HCT116 (cell line): ENCODE results near the gene WDR4. TPM values are rescaled to one million over a fixed set of nuclear protein-coding genes. Genes with fewer than 3 reads are reported as not detected.

ENCODE experiments used
- ATAC-seq: fragments of 200-7000 bp; cut with Tn5 transposase; 2 replicates; pipeline ENCODE4 v1.9.1; 2020; ENCODE audit warnings: mild to moderate bottlenecking, moderate library complexity
- BruUV-seq: library from RNA; stranded (reverse); fragments of 400-500 nt; replicated peaks from 2 replicates; lab custom pipeline; 2021; lab: Mats Ljungman, UMichigan
- CTCF ChIA-PET: fragments of 300-600 bp; sonication (Branson Sonifier 250); formaldehyde crosslinking; loops from one replicate; lab custom pipeline; 2021; ENCODE audit warnings: antibody characterized with exemption; lab: Charles Lee
- POLR2A ChIA-PET: fragments of 300-600, 350-600 bp; sonication (Branson Sonifier 250); formaldehyde crosslinking; loops from one replicate; lab custom pipeline; 2021; ENCODE audit warnings: antibody characterized with exemption; lab: Charles Lee
- RAD21 ChIA-PET, 2 experiments: fragments of 300-600 bp; sonication (Branson Sonifier 250); formaldehyde crosslinking; loops; one replicate each; lab custom pipeline; 2023; ENCODE audit warnings: low total read pairs in 2 of 2; ENCODE audit not compliant: uncharacterized antibody in 2 of 2, unreplicated experiment in 2 of 2, low non-redundant PET in 1 of 2; lab: Charles Lee
- DNase-seq: peaks from one replicate; pipeline ENCODE4 v3.0.0-alpha.2; 2010; ENCODE audit warnings: low read depth, low spot score
- H2AFZ ChIP-seq: fragments of 200-600 bp; shearing (Covaris generic), sonication (generic); 2 replicates; pipeline ENCODE4 v1.6.1; 2017; ENCODE audit warnings: low read depth, mixed run types, mixed read lengths, antibody characterized with exemption, low read length; ENCODE audit not compliant: poor library complexity, severe bottlenecking
- H3K27ac ChIP-seq: 2 replicates; pipeline ENCODE4 v1.5.1; 2012; ENCODE audit warnings: low read depth, low read length
- H3K27me3 ChIP-seq: fragments of 200-600 bp; sonication (generic); 2 replicates; pipeline ENCODE4 v1.6.1; 2016; ENCODE audit warnings: mixed run types, low read length, mixed read lengths; ENCODE audit not compliant: insufficient read depth
- H3K36me3 ChIP-seq, 2 experiments: fragments of 200-500 bp in 1 of 2; fragments of 200-600 bp in 1 of 2; sonication (Bioruptor generic) in 1 of 2; sonication (generic) in 1 of 2; 2 replicates each; pipeline versions ENCODE4 v1.5.1 to v1.6.1; 2014 to 2016; ENCODE audit warnings: low read length in 2 of 2, inconsistent platforms in 1 of 2, mixed read lengths in 1 of 2, mixed run types in 1 of 2; ENCODE audit not compliant: insufficient read depth in 2 of 2, control insufficient read depth in 1 of 2
- H3K4me1 ChIP-seq, 2 experiments: fragments of 200-600 bp in 1 of 2; sonication (generic) in 1 of 2; 2 replicates each; pipeline versions ENCODE4 v1.5.1 to v1.6.1; 2012 to 2017; ENCODE audit warnings: low read length in 2 of 2, inconsistent platforms in 1 of 2, mild to moderate bottlenecking in 1 of 2, mixed read lengths in 1 of 2, mixed run types in 1 of 2, moderate library complexity in 1 of 2; ENCODE audit not compliant: insufficient read depth in 2 of 2, control insufficient read depth in 1 of 2
- H3K4me2 ChIP-seq: fragments of 200-600 bp; sonication (generic); 2 replicates; pipeline ENCODE4 v1.6.1; 2017; ENCODE audit warnings: mixed run types, low read length, mixed read lengths
- H3K4me3 ChIP-seq, 2 experiments: fragments of 200-600 bp in 1 of 2; sonication (generic) in 1 of 2; replicated peaks in 1 of 2; 2 replicates each; pipeline ENCODE4 v1.5.1; 2011 to 2016; ENCODE audit warnings: low read length in 2 of 2, control low read depth in 1 of 2, low read depth in 1 of 2, mild to moderate bottlenecking in 1 of 2, mixed read lengths in 1 of 2, mixed run types in 1 of 2
- H3K79me2 ChIP-seq: fragments of 200-600 bp; sonication (generic); 2 replicates; pipeline ENCODE4 v1.6.1; 2017; ENCODE audit warnings: mild to moderate bottlenecking, mixed run types, low read length, moderate library complexity, mixed read lengths; ENCODE audit not compliant: insufficient read depth
- H3K9ac ChIP-seq: fragments of 200-600 bp; sonication (generic); 2 replicates; pipeline ENCODE4 v1.6.1; 2016; ENCODE audit warnings: low read length, mixed read lengths
- H3K9me2 ChIP-seq: fragments of 200-600 bp; sonication (generic), shearing (Covaris generic); 2 replicates; pipeline ENCODE4 v1.6.1; 2017; ENCODE audit warnings: mixed run types, mild to moderate bottlenecking, moderate library complexity; ENCODE audit not compliant: insufficient read depth
- H3K9me3 ChIP-seq, 2 experiments: fragments of 200-500 bp in 1 of 2; fragments of 200-600 bp in 1 of 2; sonication (Bioruptor generic) in 1 of 2; sonication (generic) in 1 of 2; 2 replicates each; pipeline ENCODE4 v1.6.1; 2014 to 2017; ENCODE audit warnings: low read length in 2 of 2, mixed read lengths in 2 of 2, inconsistent platforms in 1 of 2, low read depth in 1 of 2, mild to moderate bottlenecking in 1 of 2, mixed run types in 1 of 2, moderate library complexity in 1 of 2; ENCODE audit not compliant: control insufficient read depth in 1 of 2, insufficient read depth in 1 of 2
- H4K20me1 ChIP-seq: fragments of 200-600 bp; sonication (generic), shearing (Covaris generic); 2 replicates; pipeline ENCODE4 v1.6.1; 2017; ENCODE audit warnings: mixed run types, mild to moderate bottlenecking, moderate library complexity; ENCODE audit not compliant: insufficient read depth
- CBX3 ChIP-seq: IDR thresholded peaks from 2 replicates; pipeline ENCODE4 v1.6.1; 2012; ENCODE audit warnings: low read depth
- EGR1 ChIP-seq: IDR thresholded peaks from 2 replicates; pipeline ENCODE4 v1.6.1; 2012; ENCODE audit warnings: low read depth
- EZH2phosphoT487 ChIP-seq: fragments of 200-600 bp; IDR thresholded peaks from 2 replicates; pipeline ENCODE4 v1.6.1; 2018; ENCODE audit warnings: antibody characterized with exemption, borderline replicate concordance
- SIN3A ChIP-seq: IDR thresholded peaks from 2 replicates; pipeline ENCODE4 v1.6.1; 2012; ENCODE audit warnings: low read depth
- SP1 ChIP-seq: IDR thresholded peaks from 2 replicates; pipeline ENCODE4 v1.6.1; 2012; ENCODE audit warnings: low read depth
- TCF7L2 ChIP-seq: IDR thresholded peaks from 2 replicates; pipeline ENCODE4 v1.7.0; 2011; ENCODE audit warnings: borderline replicate concordance, inconsistent platforms; ENCODE audit not compliant: insufficient read depth, insufficient read length; ENCODE audit errors: extremely low read depth
- intact Hi-C: fragments of 100-400 bp; cut with micrococcal nuclease; formaldehyde crosslinking; loops from 2 replicates; pipeline ENCODE4 v1.10.0; 2022
- total RNA-seq: library from RNA; stranded (reverse); gene quantifications from one replicate; pipeline ENCODE4 v1.2.1, GENCODE V29; 2021; ENCODE audit not compliant: unreplicated experiment

The WDR4 gene
- total RNA-seq, 1 experiment from 2014 or later: 34.8 TPM

DNA sequence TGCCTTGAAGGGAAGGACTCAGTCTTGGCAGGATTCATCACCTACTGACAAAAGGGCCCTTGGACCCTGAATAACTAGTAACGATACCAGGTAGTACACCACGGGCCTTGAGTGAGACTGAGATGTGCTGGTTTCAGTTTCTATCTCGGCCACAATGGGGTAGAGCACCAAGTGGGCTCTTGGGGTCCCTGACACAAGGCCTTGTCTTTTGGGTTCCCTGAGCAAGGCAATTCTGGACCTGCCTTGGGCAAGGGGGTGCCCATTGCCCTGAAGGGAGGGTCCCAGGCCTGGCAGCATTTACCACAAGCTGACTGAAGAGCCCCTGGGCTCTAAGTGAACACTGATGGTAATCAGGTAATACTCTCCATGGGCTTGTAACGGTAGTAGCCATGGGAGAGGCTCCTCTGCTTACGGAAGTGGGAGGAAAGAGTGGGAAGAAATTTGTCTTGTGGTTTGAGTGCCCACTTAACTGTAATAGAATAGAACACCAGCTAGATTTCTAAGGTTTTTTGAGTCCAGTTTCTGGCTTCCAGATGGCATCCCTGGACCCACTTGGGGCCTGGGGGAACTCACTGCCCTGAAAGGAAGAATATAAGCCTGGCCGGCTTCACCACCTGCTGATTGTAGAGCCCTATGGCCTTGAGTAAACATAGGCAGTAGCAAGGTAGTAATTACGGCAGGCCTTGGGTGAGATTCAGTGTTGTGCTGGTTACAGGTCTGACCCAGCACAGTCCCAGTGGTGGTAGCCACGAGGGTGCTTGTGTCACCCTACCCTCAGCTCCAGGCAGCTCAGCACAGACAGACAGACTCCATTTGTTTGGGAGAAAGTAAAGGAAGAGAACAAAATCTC lies 58.5 kb downstream of the WDR4 start:
- Histone ChIP-seq H3K79me2 (no peaks in the 10 kb centered on the region), H3K4me2 (no peak overlapping the region), H3K9me2 (no peaks in the 10 kb centered on the region), H3K27me3 (no peaks in the 10 kb centered on the region), H3K9me3 (peaks cover 0 to 3% of the 10 kb centered on the region in 2 experiments; a peak in 1 of 4 replicates), H3K4me1 (no peaks in the 10 kb centered on the region), H3K4me3 (no peak overlapping the region), H3K9ac (no peak overlapping the region), H3K36me3 (no peaks in the 10 kb centered on the region), H2AFZ (no peak overlapping the region), H4K20me1 (no peaks in the 10 kb centered on the region), H3K27ac (no peak overlapping the region)
- ChIA-PET POLR2A (no interaction called here), RAD21 (no interaction called here), CTCF (interaction anchor here (3.3 kb wide), 1 partner anchor 228 kb away, joined by 16 read pairs; no protein-coding TSS in a partner anchor)
- no peak for DNase-seq
- intact Hi-C loops: no loop called here
- no TSS peak for BruUV-seq
- TF ChIP-seq EGR1 (no peak), SP1 (no peak)
- ATAC-seq: no peak

DNA sequence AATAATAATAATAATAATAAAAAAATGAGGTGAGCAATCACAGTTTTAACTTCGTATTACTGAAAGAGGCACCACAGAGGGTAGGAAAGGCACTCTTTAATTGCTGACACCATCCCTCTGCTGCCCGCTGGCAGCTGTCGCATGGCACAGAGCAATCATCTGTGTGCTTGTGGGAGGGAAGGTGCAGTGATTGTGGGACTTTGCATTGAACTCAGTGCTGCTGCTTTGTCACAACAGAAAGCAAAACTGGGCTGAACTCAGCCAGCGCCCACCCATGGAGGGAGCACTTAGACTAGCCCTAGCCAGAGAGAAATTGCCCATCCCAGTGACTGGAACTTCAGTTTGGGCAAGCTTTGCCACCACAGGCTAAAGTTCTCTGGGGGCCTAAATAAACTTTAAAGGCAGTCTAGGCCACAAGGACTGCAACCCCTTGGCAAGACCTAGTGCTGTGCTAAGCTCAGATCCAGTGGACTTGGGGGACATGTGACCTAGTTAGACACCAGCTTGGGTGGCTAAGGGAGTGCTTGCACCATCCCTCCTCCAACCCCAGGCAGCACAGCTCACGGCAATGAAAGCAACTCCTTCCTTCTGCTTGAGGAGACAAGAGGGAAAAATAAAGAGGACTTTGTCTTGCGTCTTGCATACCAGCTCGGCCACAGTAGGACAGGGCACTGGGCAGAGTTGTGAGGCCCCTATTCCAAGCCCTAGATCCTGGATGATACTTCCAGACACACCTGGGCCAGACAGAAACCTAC lies 59.3 kb downstream of the WDR4 start:
- ChIA-PET RAD21 (no interaction called here), POLR2A (no interaction called here), CTCF (interaction anchor here (3.3 kb wide), 1 partner anchor 227 kb away, joined by 16 read pairs; no protein-coding TSS in a partner anchor)
- Histone ChIP-seq H3K4me1 (no peaks in the 10 kb centered on the region), H3K27ac (no peak overlapping the region), H3K9me3 (peaks cover 0 to 6% of the 10 kb centered on the region in 2 experiments; a peak in 1 of 4 replicates), H3K36me3 (no peaks in the 10 kb centered on the region), H4K20me1 (no peaks in the 10 kb centered on the region), H3K27me3 (no peaks in the 10 kb centered on the region), H2AFZ (no peak overlapping the region), H3K9me2 (no peaks in the 10 kb centered on the region), H3K9ac (no peak overlapping the region), H3K4me3 (no peak overlapping the region), H3K4me2 (no peak overlapping the region), H3K79me2 (no peaks in the 10 kb centered on the region)
- TF ChIP-seq SIN3A: no peak
- no peak for TF ChIP-seq EZH2phosphoT487
- no peak for TF ChIP-seq TCF7L2
- TF ChIP-seq CBX3: no peak
- intact Hi-C loops: loop anchor here (5.0 kb wide), 1 partner anchor 168 kb away; the partner anchor contains the start of gene PDE9A
- no TSS peak for BruUV-seq
- no peak for DNase-seq
- no peak for ATAC-seq
